HCT116 (cell line): ENCODE measurements around the gene ATM. TPM values are rescaled to one million over a fixed set of nuclear protein-coding genes. Genes with fewer than 3 reads are reported as not detected.

Experiments
- ATAC-seq: fragments of 200-7000 bp; cut with Tn5 transposase; 2 replicates; pipeline ENCODE4 v1.9.1; 2020; ENCODE audit warnings: mild to moderate bottlenecking, moderate library complexity
- BruUV-seq: library from RNA; stranded (reverse); fragments of 400-500 nt; replicated peaks from 2 replicates; lab custom pipeline; 2021; lab: Mats Ljungman, UMichigan
- CTCF ChIA-PET: fragments of 300-600 bp; sonication (Branson Sonifier 250); formaldehyde crosslinking; loops from one replicate; lab custom pipeline; 2021; ENCODE audit warnings: antibody characterized with exemption; lab: Charles Lee
- POLR2A ChIA-PET: fragments of 300-600, 350-600 bp; sonication (Branson Sonifier 250); formaldehyde crosslinking; loops from one replicate; lab custom pipeline; 2021; ENCODE audit warnings: antibody characterized with exemption; lab: Charles Lee
- RAD21 ChIA-PET, 2 experiments: fragments of 300-600 bp; sonication (Branson Sonifier 250); formaldehyde crosslinking; loops; one replicate each; lab custom pipeline; 2023; ENCODE audit warnings: low total read pairs in 2 of 2; ENCODE audit not compliant: uncharacterized antibody in 2 of 2, unreplicated experiment in 2 of 2, low non-redundant PET in 1 of 2; lab: Charles Lee
- DNase-seq: peaks from one replicate; pipeline ENCODE4 v3.0.0-alpha.2; 2010; ENCODE audit warnings: low read depth, low spot score
- H2AFZ ChIP-seq: fragments of 200-600 bp; shearing (Covaris generic), sonication (generic); 2 replicates; pipeline ENCODE4 v1.6.1; 2017; ENCODE audit warnings: low read depth, mixed run types, mixed read lengths, antibody characterized with exemption, low read length; ENCODE audit not compliant: poor library complexity, severe bottlenecking
- H3K27ac ChIP-seq: 2 replicates; pipeline ENCODE4 v1.5.1; 2012; ENCODE audit warnings: low read depth, low read length
- H3K27me3 ChIP-seq: fragments of 200-600 bp; sonication (generic); 2 replicates; pipeline ENCODE4 v1.6.1; 2016; ENCODE audit warnings: mixed run types, low read length, mixed read lengths; ENCODE audit not compliant: insufficient read depth
- H3K36me3 ChIP-seq, 2 experiments: fragments of 200-500 bp in 1 of 2; fragments of 200-600 bp in 1 of 2; sonication (Bioruptor generic) in 1 of 2; sonication (generic) in 1 of 2; 2 replicates each; pipeline versions ENCODE4 v1.5.1 to v1.6.1; 2014 to 2016; ENCODE audit warnings: low read length in 2 of 2, inconsistent platforms in 1 of 2, mixed read lengths in 1 of 2, mixed run types in 1 of 2; ENCODE audit not compliant: insufficient read depth in 2 of 2, control insufficient read depth in 1 of 2
- H3K4me1 ChIP-seq, 2 experiments: fragments of 200-600 bp in 1 of 2; sonication (generic) in 1 of 2; 2 replicates each; pipeline versions ENCODE4 v1.5.1 to v1.6.1; 2012 to 2017; ENCODE audit warnings: low read length in 2 of 2, inconsistent platforms in 1 of 2, mild to moderate bottlenecking in 1 of 2, mixed read lengths in 1 of 2, mixed run types in 1 of 2, moderate library complexity in 1 of 2; ENCODE audit not compliant: insufficient read depth in 2 of 2, control insufficient read depth in 1 of 2
- H3K4me2 ChIP-seq: fragments of 200-600 bp; sonication (generic); 2 replicates; pipeline ENCODE4 v1.6.1; 2017; ENCODE audit warnings: mixed run types, low read length, mixed read lengths
- H3K4me3 ChIP-seq, 2 experiments: fragments of 200-600 bp in 1 of 2; sonication (generic) in 1 of 2; replicated peaks in 1 of 2; 2 replicates each; pipeline ENCODE4 v1.5.1; 2011 to 2016; ENCODE audit warnings: low read length in 2 of 2, control low read depth in 1 of 2, low read depth in 1 of 2, mild to moderate bottlenecking in 1 of 2, mixed read lengths in 1 of 2, mixed run types in 1 of 2
- H3K79me2 ChIP-seq: fragments of 200-600 bp; sonication (generic); 2 replicates; pipeline ENCODE4 v1.6.1; 2017; ENCODE audit warnings: mild to moderate bottlenecking, mixed run types, low read length, moderate library complexity, mixed read lengths; ENCODE audit not compliant: insufficient read depth
- H3K9ac ChIP-seq: fragments of 200-600 bp; sonication (generic); 2 replicates; pipeline ENCODE4 v1.6.1; 2016; ENCODE audit warnings: low read length, mixed read lengths
- H3K9me2 ChIP-seq: fragments of 200-600 bp; sonication (generic), shearing (Covaris generic); 2 replicates; pipeline ENCODE4 v1.6.1; 2017; ENCODE audit warnings: mixed run types, mild to moderate bottlenecking, moderate library complexity; ENCODE audit not compliant: insufficient read depth
- H3K9me3 ChIP-seq, 2 experiments: fragments of 200-500 bp in 1 of 2; fragments of 200-600 bp in 1 of 2; sonication (Bioruptor generic) in 1 of 2; sonication (generic) in 1 of 2; 2 replicates each; pipeline ENCODE4 v1.6.1; 2014 to 2017; ENCODE audit warnings: low read length in 2 of 2, mixed read lengths in 2 of 2, inconsistent platforms in 1 of 2, low read depth in 1 of 2, mild to moderate bottlenecking in 1 of 2, mixed run types in 1 of 2, moderate library complexity in 1 of 2; ENCODE audit not compliant: control insufficient read depth in 1 of 2, insufficient read depth in 1 of 2
- H4K20me1 ChIP-seq: fragments of 200-600 bp; sonication (generic), shearing (Covaris generic); 2 replicates; pipeline ENCODE4 v1.6.1; 2017; ENCODE audit warnings: mixed run types, mild to moderate bottlenecking, moderate library complexity; ENCODE audit not compliant: insufficient read depth
- CEBPB ChIP-seq: IDR thresholded peaks from 2 replicates; pipeline ENCODE4 v1.6.1; 2012; ENCODE audit warnings: low read depth
- CTCF ChIP-seq, 3 experiments: fragments of 200-600 bp in 1 of 3; sonication (generic) in 1 of 3; IDR thresholded peaks in 2 of 3; conservative IDR thresholded peaks in 1 of 3; 2 replicates each; pipeline ENCODE4 v1.5.1; 2012 to 2017; ENCODE audit warnings: low read depth in 2 of 3, low read length in 2 of 3, antibody characterized with exemption in 1 of 3, borderline replicate concordance in 1 of 3, control low read depth in 1 of 3, mild to moderate bottlenecking in 1 of 3, mixed read lengths in 1 of 3, mixed run types in 1 of 3, moderate library complexity in 1 of 3; ENCODE audit not compliant: insufficient read depth in 1 of 3
- EGR1 ChIP-seq: IDR thresholded peaks from 2 replicates; pipeline ENCODE4 v1.6.1; 2012; ENCODE audit warnings: low read depth
- EZH2 ChIP-seq: fragments of 200-600 bp; sonication (generic); IDR thresholded peaks from 2 replicates; pipeline ENCODE4 v1.6.1; 2017; ENCODE audit warnings: antibody characterized with exemption, mixed run types
- FOSL1 ChIP-seq: IDR thresholded peaks from 2 replicates; pipeline ENCODE4 v1.6.1; 2012; ENCODE audit warnings: low read depth
- REST ChIP-seq: IDR thresholded peaks from 2 replicates; pipeline ENCODE4 v1.6.1; 2012; ENCODE audit warnings: low read depth
- TCF7L2 ChIP-seq: IDR thresholded peaks from 2 replicates; pipeline ENCODE4 v1.7.0; 2011; ENCODE audit warnings: borderline replicate concordance, inconsistent platforms; ENCODE audit not compliant: insufficient read depth, insufficient read length; ENCODE audit errors: extremely low read depth
- intact Hi-C: fragments of 100-400 bp; cut with micrococcal nuclease; formaldehyde crosslinking; loops from 2 replicates; pipeline ENCODE4 v1.10.0; 2022
- total RNA-seq: library from RNA; stranded (reverse); gene quantifications from one replicate; pipeline ENCODE4 v1.2.1, GENCODE V29; 2021; ENCODE audit not compliant: unreplicated experiment

The ATM gene
- total RNA-seq, 1 experiment from 2014 or later: 32.2 TPM

GRCh38 chr11:108177570-108177969 is 45.3 kb upstream of the ATM start:
- DNase-seq: no peak
- intact Hi-C loops: no loop called here
- Histone ChIP-seq H2AFZ (no peak overlapping the region), H3K27me3 (no peaks in the 10 kb centered on the region), H3K4me2 (no peak overlapping the region), H3K36me3 (peaks cover 21 to 23% of the 10 kb centered on the region in 2 experiments), H3K9me3 (no peaks in the 10 kb centered on the region), H3K9ac (no peak overlapping the region), H3K9me2 (no peaks in the 10 kb centered on the region), H3K79me2 (no peaks in the 10 kb centered on the region), H4K20me1 (no peaks in the 10 kb centered on the region), H3K4me1 (no peaks in the 10 kb centered on the region)
- CTCF ChIA-PET: no interaction called here
- POLR2A ChIA-PET: no interaction called here
- ATAC-seq: no peak
- no peak for TF ChIP-seq FOSL1
- TF ChIP-seq EGR1: no peak
- no peak for TF ChIP-seq REST
- TF ChIP-seq CTCF (IDR thresholded peaks at IDR 0.05 in 2 of 3, conservative IDR thresholded peaks at IDR 0.05 in 1 of 3; ENCODE audit: borderline replicate concordance in 1 of 3, insufficient read depth in 1 of 3, low read depth in 2 of 3, low read length in 2 of 3): no peak
- TF ChIP-seq TCF7L2: no peak
- TF ChIP-seq EZH2: no peak
- TF ChIP-seq CEBPB: no peak
- TF ChIP-seq, all 23 proteins: peak for 0
- no TSS peak for BruUV-seq
- H3K4me3 ChIP-seq: no peak overlapping the region
- H3K27ac ChIP-seq: no peak overlapping the region
- RAD21 ChIA-PET: no interaction called here
